ENCODE data around the gene ABR. TPM values are rescaled to one million over a fixed set of nuclear protein-coding genes. Genes with fewer than 3 reads are reported as not detected.
"Not testable (repeated sequence)": the region's sequence is repeated elsewhere in the genome, so short reads cannot be mapped to it uniquely, and the experiment has no call there.

Gene ABR
- total and polyA plus RNA-seq, 2 donors, result 17.7 to 37.6 TPM

DNA sequence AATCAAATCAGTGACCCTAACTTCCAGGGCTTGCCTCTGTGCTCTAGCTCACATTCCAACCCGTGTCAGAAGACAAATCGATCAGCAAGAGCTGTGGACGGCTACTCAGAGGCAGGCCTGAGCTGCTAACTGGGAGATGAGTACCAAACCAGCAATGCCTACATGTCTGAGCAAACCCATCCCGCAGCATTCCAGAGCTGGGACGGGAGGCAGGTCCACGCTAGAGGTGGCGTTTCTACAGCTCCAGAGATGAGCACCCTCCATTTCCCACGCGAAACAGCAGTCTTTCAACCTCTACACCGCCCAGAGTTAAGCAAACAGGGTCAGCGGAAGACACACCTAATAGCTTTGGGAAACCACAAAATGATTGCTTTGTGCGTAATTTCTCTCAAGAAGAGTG is 206.7 kb downstream of the ABR start:
- peaks cover 14 to 44% of the 10 kb centered on the region in 2 donors for H3K27me3 ChIP-seq (ENCODE audit: control insufficient read depth in 2 of 2, insufficient read depth in 1 of 2, low read length in 1 of 2)
- H3K9me3 ChIP-seq (ENCODE audit: control insufficient read depth in 2 of 2, insufficient read depth in 1 of 2, low read length in 1 of 2), result no peaks in the 10 kb centered on the region
- no peak overlapping the region for H3K4me3 ChIP-seq (ENCODE audit: low read length in 2 of 2)
- H3K4me1 ChIP-seq (ENCODE audit: control insufficient read depth in 2 of 2, insufficient read depth in 2 of 2, low read length in 2 of 2), result no peaks in the 10 kb centered on the region
- no peaks in the 10 kb centered on the region for H3K36me3 ChIP-seq (ENCODE audit: control insufficient read depth in 2 of 2, insufficient read depth in 2 of 2, low read length in 1 of 2)
- H3K27ac ChIP-seq (ENCODE audit: low read depth in 1 of 2, low read length in 1 of 2), result no peak overlapping the region
- WGBS, result 89% methylated on average over 12 of the region's 12 CpGs
- DNase-seq (ENCODE audit: low read depth in 6 of 9, low spot score in 9 of 9), result no peak

DNA sequence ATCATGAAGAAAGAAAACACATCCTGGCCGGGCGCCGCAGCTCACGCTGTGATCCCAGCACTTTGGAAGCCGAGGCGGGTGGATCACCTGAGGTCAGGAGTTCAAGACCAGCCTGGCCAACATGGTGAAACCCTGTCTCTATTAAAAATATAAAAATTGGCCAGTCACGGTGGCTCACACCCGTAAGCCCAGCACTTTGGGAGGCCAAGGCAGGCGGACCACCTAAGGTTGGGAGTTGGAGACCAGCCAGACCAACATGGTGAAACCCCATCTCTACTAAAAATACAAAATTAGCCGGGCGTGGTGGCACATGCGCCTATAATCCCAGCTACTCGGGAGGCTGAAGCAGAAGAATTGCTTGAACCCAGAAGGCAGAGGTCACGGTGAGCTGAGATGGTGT is 207.9 kb downstream of the ABR start:
- not testable (repeated sequence) for H3K4me1 ChIP-seq (ENCODE audit: control insufficient read depth in 2 of 2, insufficient read depth in 2 of 2, low read length in 2 of 2); H3K36me3 ChIP-seq (ENCODE audit: control insufficient read depth in 2 of 2, insufficient read depth in 2 of 2, low read length in 1 of 2); H3K4me3 ChIP-seq (ENCODE audit: low read length in 2 of 2); H3K9me3 ChIP-seq (ENCODE audit: control insufficient read depth in 2 of 2, insufficient read depth in 1 of 2, low read length in 1 of 2); DNase-seq (ENCODE audit: low read depth in 6 of 9, low spot score in 9 of 9); H3K27ac ChIP-seq (ENCODE audit: low read depth in 1 of 2, low read length in 1 of 2)
- WGBS, result 93% methylated on average over 14 of the region's 14 CpGs
- H3K27me3 ChIP-seq (ENCODE audit: control insufficient read depth in 2 of 2, insufficient read depth in 1 of 2, low read length in 1 of 2), result peaks cover 2 to 32% of the 10 kb centered on the region in 2 donors

DNA sequence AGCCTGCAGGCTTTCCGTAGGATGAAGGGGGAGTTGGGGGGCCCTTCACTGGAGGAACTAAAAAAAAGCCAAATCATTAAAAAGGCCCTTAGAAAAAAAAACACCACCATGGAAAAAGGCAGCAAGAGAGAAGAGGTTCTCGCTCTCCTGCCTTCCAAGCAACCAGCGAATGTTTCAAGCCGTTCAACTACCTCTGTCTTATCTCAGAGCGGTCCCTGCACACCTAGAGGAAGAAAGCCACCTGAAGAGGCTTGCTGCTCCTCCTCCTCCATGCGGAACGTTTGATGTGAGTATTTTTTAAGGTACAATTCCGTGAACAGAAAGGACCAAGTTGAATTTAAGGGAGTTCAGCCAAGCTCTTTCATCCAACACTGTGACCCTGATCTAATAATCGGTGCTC is 209.4 kb downstream of the ABR start:
- Histone ChIP-seq H3K4me1 (ENCODE audit: control insufficient read depth in 2 of 2, insufficient read depth in 2 of 2, low read length in 2 of 2) (no peaks in the 10 kb centered on the region), H3K27ac (ENCODE audit: low read depth in 1 of 2, low read length in 1 of 2) (no peak overlapping the region), H3K36me3 (ENCODE audit: control insufficient read depth in 2 of 2, insufficient read depth in 2 of 2, low read length in 1 of 2) (no peaks in the 10 kb centered on the region), H3K27me3 (ENCODE audit: control insufficient read depth in 2 of 2, insufficient read depth in 1 of 2, low read length in 1 of 2) (peaks cover 2 to 24% of the 10 kb centered on the region in 2 donors), H3K9me3 (ENCODE audit: control insufficient read depth in 2 of 2, insufficient read depth in 1 of 2, low read length in 1 of 2) (no peaks in the 10 kb centered on the region), H3K4me3 (ENCODE audit: low read length in 2 of 2) (no peak overlapping the region)
- 75% methylated on average over 9 of the region's 9 CpGs for WGBS
- DNase-seq (ENCODE audit: low read depth in 6 of 9, low spot score in 9 of 9), result no peak

DNA sequence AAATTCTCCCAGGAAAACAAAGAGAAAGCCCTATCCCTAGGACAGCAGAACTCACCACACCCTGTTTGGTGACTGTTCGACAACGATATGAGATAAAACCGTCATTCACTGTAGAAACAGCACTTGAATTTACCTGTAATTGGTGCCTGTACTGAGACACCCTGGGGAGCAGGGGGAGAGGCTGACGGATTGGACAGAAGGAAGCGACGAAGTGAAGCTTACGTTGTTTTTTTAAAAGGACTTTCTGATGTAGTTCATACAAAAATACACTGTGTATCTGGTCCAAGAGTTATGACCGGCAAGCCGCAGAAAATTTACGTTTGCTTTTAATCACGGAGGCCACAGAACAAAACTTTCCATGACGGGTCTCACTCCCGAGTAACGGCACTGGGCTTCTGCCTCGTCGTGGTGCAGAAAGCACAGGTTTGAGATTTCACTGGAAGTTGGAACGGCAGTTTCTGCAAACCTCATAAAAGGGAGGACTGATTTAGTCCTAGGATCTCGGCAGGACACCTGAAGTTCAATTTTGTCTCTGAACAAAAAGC is 209.9 kb downstream of the ABR start:
- Histone ChIP-seq H3K4me1 (ENCODE audit: control insufficient read depth in 2 of 2, insufficient read depth in 2 of 2, low read length in 2 of 2) (no peaks in the 10 kb centered on the region), H3K4me3 (ENCODE audit: low read length in 2 of 2) (no peak overlapping the region), H3K9me3 (ENCODE audit: control insufficient read depth in 2 of 2, insufficient read depth in 1 of 2, low read length in 1 of 2) (no peaks in the 10 kb centered on the region), H3K36me3 (ENCODE audit: control insufficient read depth in 2 of 2, insufficient read depth in 2 of 2, low read length in 1 of 2) (no peaks in the 10 kb centered on the region), H3K27ac (ENCODE audit: low read depth in 1 of 2, low read length in 1 of 2) (no peak overlapping the region), H3K27me3 (ENCODE audit: control insufficient read depth in 2 of 2, insufficient read depth in 1 of 2, low read length in 1 of 2) (peaks cover 0 to 23% of the 10 kb centered on the region in 2 donors)
- DNase-seq (ENCODE audit: low read depth in 6 of 9, low spot score in 9 of 9), result no peak
- WGBS, result 66% methylated on average over 18 of the region's 18 CpGs

DNA sequence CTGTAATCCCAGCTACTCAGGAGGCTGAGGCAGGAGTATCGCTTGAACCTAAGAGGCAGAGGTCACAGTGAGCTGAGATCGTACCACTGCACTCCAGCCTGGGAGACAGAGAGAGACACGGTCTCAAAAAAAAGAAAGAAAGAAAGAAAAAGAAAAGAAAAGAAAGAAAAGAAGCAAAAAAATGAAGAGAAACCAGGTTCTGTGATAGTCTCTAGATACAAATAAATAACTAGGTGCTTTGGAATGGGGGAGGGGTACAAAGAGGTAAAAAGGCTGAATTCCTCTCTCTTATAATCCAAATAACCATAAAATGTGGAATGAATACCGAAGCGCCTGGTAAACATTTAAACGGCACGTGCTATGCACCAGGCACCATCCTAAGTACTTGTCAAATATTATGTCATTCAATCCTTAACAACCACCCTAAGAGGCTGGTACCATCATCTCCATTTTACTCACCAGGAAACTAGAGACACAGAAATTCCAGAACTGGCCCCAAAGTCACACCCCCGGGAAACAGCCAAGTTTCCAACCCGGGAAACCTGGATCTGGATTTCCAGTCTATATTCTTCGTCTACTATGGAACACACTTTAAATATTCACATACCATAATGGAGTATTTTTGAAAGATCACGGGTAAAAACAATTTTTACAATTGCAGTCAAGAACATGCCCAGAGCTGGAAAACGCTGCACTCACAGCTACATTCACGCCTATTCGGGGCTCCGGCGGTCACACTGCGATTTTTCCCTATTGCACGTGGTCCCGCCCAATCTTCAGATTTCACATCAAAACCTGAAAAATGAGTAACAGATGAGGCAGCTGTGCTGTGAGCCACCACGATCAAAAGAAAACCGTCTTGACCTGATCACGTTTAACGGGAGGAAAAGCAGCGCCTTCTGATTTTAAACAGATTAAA is 210.7 kb downstream of the ABR start:
- no peak for DNase-seq (ENCODE audit: low read depth in 6 of 9, low spot score in 9 of 9)
- H3K27ac ChIP-seq (ENCODE audit: low read depth in 1 of 2, low read length in 1 of 2), result no peak overlapping the region
- no peaks in the 10 kb centered on the region for H3K36me3 ChIP-seq (ENCODE audit: control insufficient read depth in 2 of 2, insufficient read depth in 2 of 2, low read length in 1 of 2)
- no peak overlapping the region for H3K4me3 ChIP-seq (ENCODE audit: low read length in 2 of 2)
- WGBS, result 91% methylated on average over 24 of the region's 24 CpGs
- no peaks in the 10 kb centered on the region for H3K4me1 ChIP-seq (ENCODE audit: control insufficient read depth in 2 of 2, insufficient read depth in 2 of 2, low read length in 2 of 2)
- H3K27me3 ChIP-seq (ENCODE audit: control insufficient read depth in 2 of 2, insufficient read depth in 1 of 2, low read length in 1 of 2), result peaks cover 0 to 24% of the 10 kb centered on the region in 2 donors
- H3K9me3 ChIP-seq (ENCODE audit: control insufficient read depth in 2 of 2, insufficient read depth in 1 of 2, low read length in 1 of 2), result no peaks in the 10 kb centered on the region

DNA sequence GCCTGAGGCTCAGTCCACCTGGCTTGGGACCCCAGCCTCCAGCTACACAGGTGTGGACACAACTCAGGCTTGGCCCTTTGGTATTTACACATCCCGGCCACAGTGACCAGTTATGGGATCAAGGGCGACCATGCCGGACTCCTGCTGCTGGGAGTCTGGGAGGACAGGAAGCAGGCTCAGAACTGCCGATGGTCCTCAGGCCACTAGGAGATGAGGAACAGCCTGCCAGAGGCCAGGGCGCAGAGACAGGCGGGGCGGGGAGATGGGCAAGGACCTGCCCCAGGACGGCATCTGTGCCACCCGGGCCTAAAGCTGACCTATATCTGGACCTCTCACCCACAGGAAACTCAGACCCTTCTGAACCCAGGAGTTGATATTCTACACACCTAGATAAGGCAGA is 212.7 kb downstream of the ABR start:
- no peaks in the 10 kb centered on the region for H3K4me1 ChIP-seq (ENCODE audit: control insufficient read depth in 2 of 2, insufficient read depth in 2 of 2, low read length in 2 of 2)
- no peak overlapping the region for H3K4me3 ChIP-seq (ENCODE audit: low read length in 2 of 2)
- DNase-seq (ENCODE audit: low read depth in 6 of 9, low spot score in 9 of 9), result no peak
- no peak overlapping the region for H3K27ac ChIP-seq (ENCODE audit: low read depth in 1 of 2, low read length in 1 of 2)
- peaks cover 0 to 22% of the 10 kb centered on the region in 2 donors for H3K27me3 ChIP-seq (ENCODE audit: control insufficient read depth in 2 of 2, insufficient read depth in 1 of 2, low read length in 1 of 2)
- no peaks in the 10 kb centered on the region for H3K36me3 ChIP-seq (ENCODE audit: control insufficient read depth in 2 of 2, insufficient read depth in 2 of 2, low read length in 1 of 2)
- H3K9me3 ChIP-seq (ENCODE audit: control insufficient read depth in 2 of 2, insufficient read depth in 1 of 2, low read length in 1 of 2), result no peaks in the 10 kb centered on the region
- WGBS, result 95% methylated on average over 9 of the region's 9 CpGs

DNA sequence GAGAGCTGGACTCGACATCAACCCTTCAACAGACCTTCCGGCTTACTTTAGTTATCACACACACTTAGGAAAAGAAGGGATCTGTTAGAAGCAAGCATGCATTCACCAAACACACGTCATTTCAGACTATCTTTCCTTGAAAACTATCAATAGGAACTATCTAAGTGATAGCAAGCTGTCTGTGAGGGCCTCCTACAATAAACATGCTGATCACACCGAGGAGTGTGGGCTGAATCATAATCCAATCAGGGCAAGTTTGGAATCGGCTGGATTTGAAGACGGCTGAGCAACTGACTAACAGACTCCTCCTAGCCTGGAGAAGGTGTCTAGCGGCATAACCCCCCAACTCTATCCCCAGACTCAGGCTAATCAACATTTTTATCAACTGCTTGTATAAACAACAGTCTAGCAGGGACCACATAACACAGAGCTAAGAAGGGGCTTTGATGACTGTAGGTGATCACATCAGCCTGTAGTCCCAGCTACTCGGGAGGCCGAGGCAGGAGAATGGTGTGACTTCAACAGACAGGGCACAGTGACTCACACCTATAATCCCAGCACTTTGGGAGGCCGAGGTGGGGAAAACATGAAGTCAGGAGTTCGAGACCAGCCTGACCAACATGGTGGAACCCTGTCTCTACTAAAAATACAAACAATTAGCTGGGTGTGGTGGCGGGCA is 214.3 kb downstream of the ABR start:
- no peaks in the 10 kb centered on the region for H3K36me3 ChIP-seq (ENCODE audit: control insufficient read depth in 2 of 2, insufficient read depth in 2 of 2, low read length in 1 of 2)
- WGBS, result 85% methylated on average over 12 of the region's 12 CpGs
- peaks cover 0 to 20% of the 10 kb centered on the region in 2 donors for H3K27me3 ChIP-seq (ENCODE audit: control insufficient read depth in 2 of 2, insufficient read depth in 1 of 2, low read length in 1 of 2)
- no peaks in the 10 kb centered on the region for H3K4me1 ChIP-seq (ENCODE audit: control insufficient read depth in 2 of 2, insufficient read depth in 2 of 2, low read length in 2 of 2)
- no peak overlapping the region for H3K4me3 ChIP-seq (ENCODE audit: low read length in 2 of 2)
- DNase-seq (ENCODE audit: low read depth in 6 of 9, low spot score in 9 of 9), result no peak
- no peak overlapping the region for H3K27ac ChIP-seq (ENCODE audit: low read depth in 1 of 2, low read length in 1 of 2)
- H3K9me3 ChIP-seq (ENCODE audit: control insufficient read depth in 2 of 2, insufficient read depth in 1 of 2, low read length in 1 of 2), result no peaks in the 10 kb centered on the region

DNA sequence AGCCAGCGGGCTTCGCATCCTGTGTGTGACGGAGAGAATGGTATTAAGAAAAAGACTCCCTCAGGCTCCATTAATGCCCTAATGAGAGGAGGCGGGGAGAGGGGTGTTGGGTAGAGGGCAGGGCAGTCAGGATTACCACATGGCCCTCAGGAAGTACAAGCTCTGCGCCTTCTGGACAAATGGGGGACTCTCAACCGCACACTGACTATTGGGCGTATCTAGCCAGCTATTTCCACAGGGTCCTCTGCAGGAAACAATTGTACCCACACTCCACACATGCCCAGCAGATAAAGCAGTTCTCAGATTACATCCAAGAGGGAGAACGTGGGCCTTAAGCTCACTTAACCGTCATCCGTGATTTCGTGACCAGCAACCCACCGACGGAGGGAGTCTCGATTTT is 214.9 kb downstream of the ABR start:
- Histone ChIP-seq H3K27me3 (ENCODE audit: control insufficient read depth in 2 of 2, insufficient read depth in 1 of 2, low read length in 1 of 2) (peaks cover 0 to 15% of the 10 kb centered on the region in 2 donors), H3K9me3 (ENCODE audit: control insufficient read depth in 2 of 2, insufficient read depth in 1 of 2, low read length in 1 of 2) (no peaks in the 10 kb centered on the region), H3K36me3 (ENCODE audit: control insufficient read depth in 2 of 2, insufficient read depth in 2 of 2, low read length in 1 of 2) (no peaks in the 10 kb centered on the region), H3K27ac (ENCODE audit: low read depth in 1 of 2, low read length in 1 of 2) (no peak overlapping the region), H3K4me3 (ENCODE audit: low read length in 2 of 2) (no peak overlapping the region), H3K4me1 (ENCODE audit: control insufficient read depth in 2 of 2, insufficient read depth in 2 of 2, low read length in 2 of 2) (no peaks in the 10 kb centered on the region)
- DNase-seq (ENCODE audit: low read depth in 6 of 9, low spot score in 9 of 9), result no peak
- 65% methylated on average over 14 of the region's 14 CpGs for WGBS

DNA sequence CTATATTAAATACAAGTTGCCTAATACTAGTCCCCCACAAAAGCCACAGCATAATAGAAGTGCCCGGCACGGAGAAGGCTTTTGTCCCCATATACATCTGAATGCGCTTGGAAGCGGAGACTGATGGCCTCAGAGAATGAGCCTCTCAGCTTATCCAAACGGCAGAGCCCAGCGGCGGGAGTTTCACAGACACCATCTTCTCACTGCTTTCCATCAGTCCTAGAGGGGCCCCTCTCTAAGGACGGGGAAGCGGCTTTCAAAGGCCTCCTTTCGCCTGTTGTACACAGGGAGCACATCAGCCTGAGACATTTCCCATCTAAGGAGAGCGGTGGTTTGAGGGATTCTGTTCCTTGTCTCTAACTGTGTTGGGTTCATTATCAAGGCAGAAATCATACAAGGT is 217.1 kb downstream of the ABR start:
- Histone ChIP-seq H3K36me3 (ENCODE audit: control insufficient read depth in 2 of 2, insufficient read depth in 2 of 2, low read length in 1 of 2) (no peaks in the 10 kb centered on the region), H3K4me3 (ENCODE audit: low read length in 2 of 2) (no peak overlapping the region), H3K9me3 (ENCODE audit: control insufficient read depth in 2 of 2, insufficient read depth in 1 of 2, low read length in 1 of 2) (no peaks in the 10 kb centered on the region), H3K4me1 (ENCODE audit: control insufficient read depth in 2 of 2, insufficient read depth in 2 of 2, low read length in 2 of 2) (no peaks in the 10 kb centered on the region), H3K27ac (ENCODE audit: low read depth in 1 of 2, low read length in 1 of 2) (no peak overlapping the region), H3K27me3 (ENCODE audit: control insufficient read depth in 2 of 2, insufficient read depth in 1 of 2, low read length in 1 of 2) (peaks cover 0 to 11% of the 10 kb centered on the region in 2 donors)
- no peak for DNase-seq (ENCODE audit: low read depth in 6 of 9, low spot score in 9 of 9)
- WGBS, result 79% methylated on average over 11 of the region's 11 CpGs
